Right atrium auricular region (tissue), 2 donors: ENCODE results near the gene TSC22D1. TPM values are rescaled to one million over a fixed set of nuclear protein-coding genes. Genes with fewer than 3 reads are reported as not detected.

ENCODE experiments used
- DNase-seq: peaks from one replicate; pipeline ENCODE4 v3.0.0-alpha.2; 2019; ENCODE audit warnings: low spot score
- H3K27ac ChIP-seq, 2 donors: fragments of 200-600 bp; sonication (generic); 1 replicate in 1 of 2; 2 replicates in 1 of 2; pipeline ENCODE4 v1.5.1; 2016 to 2019
- H3K27me3 ChIP-seq, 2 donors: fragments of 200-600 bp; sonication (generic); one replicate each; pipeline versions ENCODE4 v1.5.1 to v1.6.0; 2017 to 2019
- H3K36me3 ChIP-seq: fragments of 200-600 bp; sonication (generic); one replicate; pipeline ENCODE4 v1.5.1; 2016
- H3K4me1 ChIP-seq, 2 donors: fragments of 200-600 bp; sonication (generic); one replicate each; pipeline versions ENCODE4 v1.5.1 to v1.6.0; 2017 to 2019
- H3K4me3 ChIP-seq, 2 donors: fragments of 200-600 bp; sonication (generic); 1 replicate in 1 of 2; 2 replicates in 1 of 2; pipeline ENCODE4 v1.5.1; 2017 to 2019; ENCODE audit warnings: mild to moderate bottlenecking in 1 of 2, moderate library complexity in 1 of 2
- H3K9me3 ChIP-seq, 2 donors: fragments of 200-600 bp; sonication (generic); one replicate each; pipeline ENCODE4 v1.5.1; 2019
- total RNA-seq, 2 donors: library from RNA; depleted of rRNA; stranded (reverse); fragments of >200 nt; gene quantifications; one replicate each; pipeline ENCODE4 v1.1.0, GENCODE V29; 2016
- TF ChIP-seq, protein P1 (sequence below), 2 donors: fragments of 200-600 bp; sonication (generic); IDR thresholded peaks; one replicate each; pipeline ENCODE4 v1.5.1; 2019; ENCODE audit warnings: antibody characterized with exemption in 2 of 2

TSC22D1 gene
- total RNA-seq, 2 donors from 2014 or later: 110 to 159 TPM

DNA sequence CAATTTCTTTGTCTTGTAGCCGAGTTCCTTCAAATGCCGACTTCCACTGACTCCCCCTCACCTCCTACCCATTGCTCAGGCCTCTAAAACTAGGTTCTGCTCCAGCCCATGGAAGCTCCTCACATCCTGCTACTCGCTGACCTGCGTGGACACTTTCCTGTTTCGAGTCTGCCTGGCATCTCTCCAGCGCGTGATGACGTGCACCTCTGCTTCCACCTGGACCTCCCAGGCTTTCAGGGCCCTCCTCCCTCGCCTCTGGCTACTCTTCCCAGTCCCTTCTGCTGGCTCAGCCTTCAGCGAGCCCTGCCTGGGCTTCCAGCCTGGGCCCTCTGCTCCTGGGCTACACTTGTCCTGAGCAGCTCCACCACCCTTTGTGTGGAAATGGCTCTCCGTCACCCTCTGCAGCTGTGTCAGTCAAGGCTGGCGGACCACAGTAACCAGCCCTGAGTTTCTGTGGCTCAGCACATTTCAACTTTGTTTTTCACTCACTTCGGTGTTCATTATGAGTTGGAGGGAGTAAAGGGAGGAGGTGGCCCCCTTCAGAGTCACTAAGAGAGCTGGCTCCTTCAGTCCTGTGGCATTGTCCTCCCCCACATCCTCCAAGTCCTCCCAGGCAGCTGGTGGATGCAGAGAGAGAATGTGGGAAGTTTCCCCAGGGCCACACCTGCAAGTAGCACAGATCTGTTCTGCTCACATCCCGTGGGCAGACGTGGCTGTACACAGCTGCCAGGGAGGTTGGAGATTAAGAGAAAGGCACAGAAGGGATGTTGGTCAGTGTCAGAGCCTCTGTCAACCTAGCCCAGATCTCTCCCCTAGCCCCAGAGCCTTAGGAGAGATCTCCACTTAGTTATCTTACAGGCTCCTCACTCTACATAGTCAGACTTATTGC, 153.1 kb downstream of the TSC22D1 start:
- H3K4me3 ChIP-seq: no peak overlapping the region
- peaks cover 0 to 9% of the 10 kb centered on the region in 2 donors for H3K4me1 ChIP-seq
- DNase-seq: no peak
- TF ChIP-seq, protein P1, sequence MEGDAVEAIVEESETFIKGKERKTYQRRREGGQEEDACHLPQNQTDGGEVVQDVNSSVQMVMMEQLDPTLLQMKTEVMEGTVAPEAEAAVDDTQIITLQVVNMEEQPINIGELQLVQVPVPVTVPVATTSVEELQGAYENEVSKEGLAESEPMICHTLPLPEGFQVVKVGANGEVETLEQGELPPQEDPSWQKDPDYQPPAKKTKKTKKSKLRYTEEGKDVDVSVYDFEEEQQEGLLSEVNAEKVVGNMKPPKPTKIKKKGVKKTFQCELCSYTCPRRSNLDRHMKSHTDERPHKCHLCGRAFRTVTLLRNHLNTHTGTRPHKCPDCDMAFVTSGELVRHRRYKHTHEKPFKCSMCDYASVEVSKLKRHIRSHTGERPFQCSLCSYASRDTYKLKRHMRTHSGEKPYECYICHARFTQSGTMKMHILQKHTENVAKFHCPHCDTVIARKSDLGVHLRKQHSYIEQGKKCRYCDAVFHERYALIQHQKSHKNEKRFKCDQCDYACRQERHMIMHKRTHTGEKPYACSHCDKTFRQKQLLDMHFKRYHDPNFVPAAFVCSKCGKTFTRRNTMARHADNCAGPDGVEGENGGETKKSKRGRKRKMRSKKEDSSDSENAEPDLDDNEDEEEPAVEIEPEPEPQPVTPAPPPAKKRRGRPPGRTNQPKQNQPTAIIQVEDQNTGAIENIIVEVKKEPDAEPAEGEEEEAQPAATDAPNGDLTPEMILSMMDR (IDR thresholded peaks at IDR 0.05): no peak
- H3K9me3 ChIP-seq: no peaks in the 10 kb centered on the region
- H3K36me3 ChIP-seq: no peaks in the 10 kb centered on the region
- no peaks in the 10 kb centered on the region for H3K27me3 ChIP-seq
- H3K27ac ChIP-seq: no peak overlapping the region

DNA sequence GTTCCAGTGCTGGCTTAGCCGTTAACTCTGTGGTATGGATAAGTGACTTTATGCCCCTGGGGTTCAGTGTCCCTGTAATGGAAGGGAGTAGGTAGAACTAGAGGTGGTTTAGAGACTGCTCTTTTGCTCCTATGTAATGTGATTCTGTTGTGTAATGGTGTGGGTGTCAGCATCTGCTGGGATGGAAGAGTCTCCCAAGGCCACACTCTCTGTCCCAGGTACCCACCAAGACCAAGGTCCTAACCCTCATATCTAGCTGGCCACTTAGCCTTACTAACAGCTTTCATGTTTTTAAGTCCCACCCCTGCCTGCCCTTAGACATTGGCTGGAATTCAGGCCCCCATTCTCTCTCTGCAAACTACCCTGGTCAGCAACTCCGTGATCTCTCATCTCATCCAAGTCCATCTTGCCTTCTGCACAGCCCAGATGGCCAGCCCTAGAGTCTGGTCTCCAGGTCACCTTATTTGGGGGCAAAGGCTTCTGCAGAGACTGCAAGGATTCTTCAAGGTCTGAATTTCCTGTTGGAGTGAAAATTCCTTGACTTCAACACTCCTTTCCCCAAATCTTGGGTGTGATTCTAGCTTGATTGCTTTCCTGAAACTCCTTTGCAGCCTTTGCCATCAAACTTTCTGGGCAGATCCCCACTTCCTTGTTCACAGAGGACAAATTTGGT, 154.1 kb downstream of the TSC22D1 start:
- no peaks in the 10 kb centered on the region for H3K36me3 ChIP-seq
- H3K27me3 ChIP-seq: no peaks in the 10 kb centered on the region
- TF ChIP-seq, protein P1 (IDR thresholded peaks at IDR 0.05): no peak
- no peak for DNase-seq
- peaks cover 0 to 9% of the 10 kb centered on the region in 2 donors for H3K4me1 ChIP-seq
- H3K27ac ChIP-seq: no peak overlapping the region
- H3K9me3 ChIP-seq: no peaks in the 10 kb centered on the region
- H3K4me3 ChIP-seq: no peak overlapping the region

DNA sequence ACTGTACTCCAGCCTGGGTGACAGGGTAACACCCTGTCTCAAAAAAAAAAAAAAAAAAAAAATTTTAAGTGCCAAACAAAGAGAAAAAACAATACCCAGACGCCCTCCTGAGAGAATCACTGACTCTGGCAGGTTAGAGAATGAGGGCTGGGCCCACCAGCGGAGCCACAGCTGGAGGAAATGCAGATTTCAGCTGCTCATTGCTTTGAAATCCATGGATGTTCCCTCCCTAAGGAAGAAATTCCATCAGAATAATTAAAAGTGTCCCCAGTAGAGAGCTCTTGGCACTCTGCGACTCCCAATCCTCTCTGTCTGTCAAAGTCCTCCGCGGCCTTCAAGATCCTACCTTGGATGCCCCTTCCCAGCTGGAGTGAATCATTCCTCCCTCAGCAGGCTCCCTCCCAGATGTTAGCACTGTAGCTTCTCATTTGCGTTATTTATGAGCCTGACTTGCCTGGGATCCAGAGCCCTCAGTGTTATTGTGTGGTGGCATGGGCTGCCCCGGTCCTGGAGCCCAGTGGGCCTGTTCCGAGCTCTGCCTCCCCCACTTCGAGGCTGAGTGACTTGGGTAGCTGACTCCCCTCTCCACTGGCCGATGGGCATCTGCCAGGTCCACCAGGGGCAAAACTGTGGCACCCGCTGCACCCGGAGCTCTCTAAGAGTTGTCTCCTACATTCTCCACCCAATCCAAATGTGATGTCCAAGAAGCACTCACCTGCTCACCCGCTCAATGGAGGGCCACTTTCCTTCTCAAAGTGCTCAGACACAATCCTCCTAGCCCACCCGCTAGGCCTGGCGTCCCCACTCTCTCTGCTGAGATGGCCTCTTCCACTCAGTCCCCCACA, 155.5 kb downstream of the TSC22D1 start:
- Histone ChIP-seq H3K36me3 (no peaks in the 10 kb centered on the region), H3K9me3 (no peaks in the 10 kb centered on the region), H3K27me3 (no peaks in the 10 kb centered on the region), H3K4me3 (no peak overlapping the region), H3K4me1 (peaks cover 0 to 7% of the 10 kb centered on the region in 2 donors), H3K27ac (no peak overlapping the region)
- TF ChIP-seq, protein P1 (IDR thresholded peaks at IDR 0.05): no peak
- DNase-seq: no peak

DNA sequence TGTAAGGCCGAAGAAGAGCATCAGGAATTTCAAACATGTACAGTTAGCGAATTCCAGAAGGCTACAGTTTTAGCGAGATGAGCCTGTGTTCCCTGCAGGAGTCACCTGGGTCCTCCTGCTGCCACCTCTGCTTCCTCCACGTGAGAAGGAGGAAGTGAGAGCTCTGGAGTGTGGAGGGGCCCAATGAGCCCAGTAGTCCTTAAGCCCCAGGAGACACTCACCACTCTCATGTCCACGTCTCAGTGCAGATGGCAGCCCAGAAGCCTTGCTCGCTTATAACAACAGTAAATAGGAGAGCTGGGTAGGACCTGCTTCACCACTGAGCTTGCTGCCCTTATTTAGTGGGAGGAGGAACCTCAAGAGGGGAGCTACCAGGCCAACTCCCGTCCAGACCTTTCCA, 158.3 kb downstream of the TSC22D1 start:
- Histone ChIP-seq H3K27me3 (no peaks in the 10 kb centered on the region), H3K4me3 (no peak overlapping the region), H3K4me1 (no peaks in the 10 kb centered on the region), H3K9me3 (no peaks in the 10 kb centered on the region), H3K36me3 (no peaks in the 10 kb centered on the region), H3K27ac (no peak overlapping the region)
- TF ChIP-seq, protein P1 (IDR thresholded peaks at IDR 0.05): no peak
- DNase-seq: no peak

DNA sequence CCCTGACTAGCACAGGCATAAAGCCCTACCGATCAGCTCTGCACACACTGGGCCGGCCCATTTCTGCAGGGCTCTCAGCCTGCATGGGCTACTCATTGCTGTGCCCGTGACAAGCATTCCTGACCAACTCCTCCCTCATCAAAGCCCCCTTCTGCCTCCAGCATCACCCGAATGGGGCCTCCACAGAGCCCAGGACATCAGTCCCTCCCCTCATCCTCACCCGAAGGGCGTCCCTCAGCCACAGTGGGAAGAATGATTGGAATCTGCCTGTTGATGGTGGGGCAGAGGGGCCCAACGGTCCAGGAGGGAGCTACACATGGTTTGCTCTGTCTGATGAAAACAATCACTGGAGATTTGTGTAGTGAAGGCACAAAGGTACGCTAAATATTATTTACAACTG, 158.7 kb downstream of the TSC22D1 start:
- Histone ChIP-seq H3K27ac (no peak overlapping the region), H3K9me3 (no peaks in the 10 kb centered on the region), H3K36me3 (no peaks in the 10 kb centered on the region), H3K4me1 (no peaks in the 10 kb centered on the region), H3K4me3 (no peak overlapping the region), H3K27me3 (no peaks in the 10 kb centered on the region)
- no peak for DNase-seq
- TF ChIP-seq, protein P1 (IDR thresholded peaks at IDR 0.05): no peak
